D721Med (cell line): ENCODE results near the gene BGN.

Experiments used
- DNase-seq: peaks from one replicate; pipeline ENCODE4 v3.0.0; 2011; ENCODE audit warnings: low spot score; ENCODE audit not compliant: insufficient read length
- FAIRE-seq: peaks from 2 replicates; lab custom pipeline; 2011; peaks lifted over from hg19 to GRCh38; lab: Jason Lieb, UNC
- TF ChIP-seq, protein P1 (sequence below): IDR thresholded peaks from 2 replicates; pipeline ENCODE4 v1.5.1; 2012; ENCODE audit warnings: mild to moderate bottlenecking, control low read depth; ENCODE audit not compliant: insufficient read depth; ENCODE audit errors: missing control alignments

Gene BGN

DNA sequence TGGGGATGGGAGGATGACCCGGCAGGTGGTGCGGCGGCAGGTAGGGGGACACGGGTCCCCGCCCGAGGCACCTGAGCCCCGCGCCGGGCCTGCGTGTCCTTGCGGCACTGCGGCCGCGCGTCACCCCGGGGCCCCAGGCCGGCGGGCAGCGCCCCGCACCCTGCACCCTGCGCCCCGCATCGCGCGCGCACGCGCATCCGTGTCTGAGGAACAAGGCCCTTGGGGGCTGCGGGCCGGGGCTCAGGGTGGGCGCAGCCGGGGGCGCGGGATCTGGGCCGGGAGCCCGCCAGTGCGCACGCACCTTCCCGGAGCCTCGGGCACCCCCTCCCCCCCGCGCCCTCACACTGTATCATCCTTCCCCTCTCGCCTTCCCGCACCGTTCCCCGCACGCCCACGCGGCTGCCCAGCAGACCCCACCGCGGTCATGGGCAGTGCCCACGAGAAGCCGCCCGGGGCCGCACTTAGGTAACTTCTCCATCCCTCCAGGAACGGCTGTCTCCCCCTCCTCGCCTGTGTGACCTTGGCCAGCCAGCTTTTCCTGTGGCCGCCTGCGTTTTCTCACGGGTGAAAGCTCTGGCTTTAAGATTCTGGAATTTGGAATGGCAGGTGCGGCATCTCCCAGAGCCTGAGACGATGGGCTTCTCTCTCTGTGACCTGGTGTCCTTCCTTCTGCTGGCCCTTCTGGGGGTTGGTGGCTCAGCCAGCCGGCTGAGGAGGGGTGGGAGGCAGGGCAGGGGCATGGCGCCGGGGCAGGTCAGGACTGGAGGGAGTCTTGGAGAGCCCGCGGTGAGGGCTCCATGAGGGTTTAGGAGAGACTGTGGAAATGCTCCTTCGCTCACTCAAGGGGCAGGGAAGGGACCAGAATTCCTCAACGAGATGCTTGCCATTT is 23.4 kb downstream of the BGN start:
- DNase-seq (no peak), FAIRE-seq (no peak)
- TF ChIP-seq, protein P1, sequence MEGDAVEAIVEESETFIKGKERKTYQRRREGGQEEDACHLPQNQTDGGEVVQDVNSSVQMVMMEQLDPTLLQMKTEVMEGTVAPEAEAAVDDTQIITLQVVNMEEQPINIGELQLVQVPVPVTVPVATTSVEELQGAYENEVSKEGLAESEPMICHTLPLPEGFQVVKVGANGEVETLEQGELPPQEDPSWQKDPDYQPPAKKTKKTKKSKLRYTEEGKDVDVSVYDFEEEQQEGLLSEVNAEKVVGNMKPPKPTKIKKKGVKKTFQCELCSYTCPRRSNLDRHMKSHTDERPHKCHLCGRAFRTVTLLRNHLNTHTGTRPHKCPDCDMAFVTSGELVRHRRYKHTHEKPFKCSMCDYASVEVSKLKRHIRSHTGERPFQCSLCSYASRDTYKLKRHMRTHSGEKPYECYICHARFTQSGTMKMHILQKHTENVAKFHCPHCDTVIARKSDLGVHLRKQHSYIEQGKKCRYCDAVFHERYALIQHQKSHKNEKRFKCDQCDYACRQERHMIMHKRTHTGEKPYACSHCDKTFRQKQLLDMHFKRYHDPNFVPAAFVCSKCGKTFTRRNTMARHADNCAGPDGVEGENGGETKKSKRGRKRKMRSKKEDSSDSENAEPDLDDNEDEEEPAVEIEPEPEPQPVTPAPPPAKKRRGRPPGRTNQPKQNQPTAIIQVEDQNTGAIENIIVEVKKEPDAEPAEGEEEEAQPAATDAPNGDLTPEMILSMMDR = no peak

- DNase-seq (no peak), FAIRE-seq (no peak)
- TF ChIP-seq, protein P1 = no peak
Measured at GRCh38 chrX:153519569-153520286, 24.9 kb downstream of the BGN start.

DNA sequence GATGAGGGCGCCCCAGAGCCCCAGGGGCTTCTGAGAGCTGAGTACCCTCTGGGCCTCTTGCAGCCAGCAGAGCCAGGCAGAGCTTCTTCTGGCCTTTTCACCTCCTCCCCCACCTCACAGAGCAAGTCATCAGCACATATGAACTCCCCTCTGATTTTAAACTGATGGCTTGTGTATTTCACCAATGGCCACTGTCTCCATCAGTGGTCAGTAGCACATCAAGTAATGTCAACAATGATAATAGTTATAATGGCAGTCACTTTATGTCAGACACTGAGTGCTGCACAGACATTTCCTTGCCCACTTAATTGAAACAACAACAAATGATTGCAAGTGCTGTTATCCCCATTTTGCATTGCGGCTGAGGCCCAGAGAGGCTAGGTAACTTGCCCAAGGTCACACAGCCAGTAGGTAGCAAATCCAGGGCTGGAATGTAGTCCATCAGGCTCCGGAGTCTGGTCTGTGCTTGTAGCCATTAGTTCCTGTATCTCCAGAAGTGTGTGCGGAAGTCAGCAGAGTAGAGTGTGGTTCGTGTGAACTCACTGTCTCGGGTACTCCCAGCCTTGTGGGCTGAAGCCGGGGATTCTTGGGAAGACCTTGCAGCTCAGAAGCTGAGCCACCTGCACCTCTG is 25.6 kb downstream of the BGN start:
- no peak for FAIRE-seq

DNA sequence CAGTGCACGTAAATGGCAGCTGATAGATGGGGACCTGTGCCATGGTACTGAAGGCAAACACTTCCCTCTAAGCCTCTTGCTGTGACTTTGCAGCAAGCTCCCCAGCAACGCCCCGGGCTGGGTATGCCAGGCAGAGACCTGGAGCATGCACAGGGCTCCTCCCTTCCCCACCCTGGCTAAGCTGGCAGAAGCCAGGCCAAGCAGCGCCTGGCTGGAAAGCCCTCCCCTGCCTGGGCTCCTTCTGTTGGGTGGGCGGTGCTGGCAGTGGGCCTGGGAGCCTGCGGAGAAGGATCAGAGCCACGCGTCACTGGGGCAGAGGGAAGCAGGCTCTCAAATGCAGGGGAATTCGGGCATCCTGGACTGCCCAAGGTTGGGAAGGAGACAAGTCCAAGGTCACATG is 26.3 kb downstream of the BGN start:
- DNase-seq (no peak), FAIRE-seq (no peak)
- TF ChIP-seq, protein P1 = no peak

More for the DNA sequence above, 25.6 kb downstream of the BGN start:
- no peak for DNase-seq
- TF ChIP-seq, protein P1 = no peak

DNA sequence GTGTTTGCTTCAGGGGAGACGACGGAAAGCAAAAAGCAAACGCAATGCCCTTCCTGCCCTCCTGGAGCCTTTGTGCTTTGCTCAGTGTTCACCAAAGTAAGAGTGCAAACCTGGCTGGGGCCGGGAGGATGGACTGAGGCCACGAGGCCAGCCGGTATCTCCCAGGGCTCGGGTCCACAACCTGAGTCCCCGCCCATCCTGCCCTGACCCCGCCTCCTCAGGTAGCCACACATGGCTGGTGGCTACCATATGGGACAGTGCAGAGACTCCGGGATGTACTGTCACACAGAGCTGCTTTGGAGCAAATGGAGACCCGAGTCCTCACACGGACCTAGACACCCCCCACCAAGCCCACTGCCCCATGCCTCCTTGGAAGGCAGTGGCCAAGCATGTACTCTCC is 27.5 kb downstream of the BGN start:
- no peak for DNase-seq
- TF ChIP-seq, protein P1 = no peak
- no peak for FAIRE-seq

- FAIRE-seq = no peak
- TF ChIP-seq, protein P1 = no peak
- no peak for DNase-seq
Measured at GRCh38 chrX:153523269-153523668, 28.5 kb downstream of the BGN start.

GRCh38 chrX:153524234-153524633 is 29.5 kb downstream of the BGN start:
- no peak for FAIRE-seq
- TF ChIP-seq, protein P1 = no peak

More at GRCh38 chrX:153524234-153524633, 29.5 kb downstream of the BGN start:
- no peak for DNase-seq
